ENCODE results near the gene CIAO2B. TPM values are rescaled to one million over a fixed set of nuclear protein-coding genes. Genes with fewer than 3 reads are reported as not detected.

The CIAO2B gene
- 155 and 171 TPM in 2 replicates for polyA plus RNA-seq (2011; rRNA removed)
- 79.3 and 107 TPM in 2 replicates for polyA minus RNA-seq (2011; rRNA and poly(A)+ RNA removed)

GRCh38 chr16:66934138-66934838 lies at the start of gene CIAO2B:
Gene CIAO2B (minus strand): TSS chr16:66934402. CDS start chr16:66934364, 38 bp downstream.
- CTCF ChIA-PET, result interaction anchor here (0.6 to 4.8 kb wide), 5 partner anchors 20 to 43 kb away, joined by 3 to 29 read pairs (median 4); no protein-coding TSS in a partner anchor

GRCh38 chr16:66983033-66983432 lies 48.8 kb upstream of the CIAO2B start:
- POLR2A ChIA-PET, result no interaction called here
- TF ChIP-seq, protein P1, sequence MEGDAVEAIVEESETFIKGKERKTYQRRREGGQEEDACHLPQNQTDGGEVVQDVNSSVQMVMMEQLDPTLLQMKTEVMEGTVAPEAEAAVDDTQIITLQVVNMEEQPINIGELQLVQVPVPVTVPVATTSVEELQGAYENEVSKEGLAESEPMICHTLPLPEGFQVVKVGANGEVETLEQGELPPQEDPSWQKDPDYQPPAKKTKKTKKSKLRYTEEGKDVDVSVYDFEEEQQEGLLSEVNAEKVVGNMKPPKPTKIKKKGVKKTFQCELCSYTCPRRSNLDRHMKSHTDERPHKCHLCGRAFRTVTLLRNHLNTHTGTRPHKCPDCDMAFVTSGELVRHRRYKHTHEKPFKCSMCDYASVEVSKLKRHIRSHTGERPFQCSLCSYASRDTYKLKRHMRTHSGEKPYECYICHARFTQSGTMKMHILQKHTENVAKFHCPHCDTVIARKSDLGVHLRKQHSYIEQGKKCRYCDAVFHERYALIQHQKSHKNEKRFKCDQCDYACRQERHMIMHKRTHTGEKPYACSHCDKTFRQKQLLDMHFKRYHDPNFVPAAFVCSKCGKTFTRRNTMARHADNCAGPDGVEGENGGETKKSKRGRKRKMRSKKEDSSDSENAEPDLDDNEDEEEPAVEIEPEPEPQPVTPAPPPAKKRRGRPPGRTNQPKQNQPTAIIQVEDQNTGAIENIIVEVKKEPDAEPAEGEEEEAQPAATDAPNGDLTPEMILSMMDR (IDR thresholded peaks at IDR 0.05; ENCODE audit: insufficient read depth, low read depth, low read length), result no peak
- H3K36me3 ChIP-seq (ENCODE audit: control insufficient read depth, insufficient read depth, low read length), result no peaks in the 10 kb centered on the region
- CTCF ChIA-PET, result interaction anchor here (1.0 to 1.1 kb wide), 2 partner anchors 172 to 202 kb away, joined by 3 to 4 read pairs; no protein-coding TSS in a partner anchor
- H3K27me3 ChIP-seq (ENCODE audit: control insufficient read depth, insufficient read depth, low read length), result no peaks in the 10 kb centered on the region
- no peak overlapping the region for H3K4me3 ChIP-seq (ENCODE audit: low read depth, low read length)
- DNase-seq (ENCODE audit: low read depth), result no peak

More at GRCh38 chr16:66934138-66934838, at the start of gene CIAO2B:
- POLR2A ChIA-PET, result no interaction called here
- Histone ChIP-seq H3K36me3 (ENCODE audit: control insufficient read depth, insufficient read depth, low read length) (peaks cover 18% of the 10 kb centered on the region), H3K27me3 (ENCODE audit: control insufficient read depth, insufficient read depth, low read length) (no peaks in the 10 kb centered on the region), H3K4me3 (ENCODE audit: low read depth, low read length) (peak within 1 kb of the TSS; percentile 74)
- TF ChIP-seq, protein P1 (IDR thresholded peaks at IDR 0.05; ENCODE audit: insufficient read depth, low read depth, low read length), result no peak
- no peak for DNase-seq (ENCODE audit: low read depth)

DNA sequence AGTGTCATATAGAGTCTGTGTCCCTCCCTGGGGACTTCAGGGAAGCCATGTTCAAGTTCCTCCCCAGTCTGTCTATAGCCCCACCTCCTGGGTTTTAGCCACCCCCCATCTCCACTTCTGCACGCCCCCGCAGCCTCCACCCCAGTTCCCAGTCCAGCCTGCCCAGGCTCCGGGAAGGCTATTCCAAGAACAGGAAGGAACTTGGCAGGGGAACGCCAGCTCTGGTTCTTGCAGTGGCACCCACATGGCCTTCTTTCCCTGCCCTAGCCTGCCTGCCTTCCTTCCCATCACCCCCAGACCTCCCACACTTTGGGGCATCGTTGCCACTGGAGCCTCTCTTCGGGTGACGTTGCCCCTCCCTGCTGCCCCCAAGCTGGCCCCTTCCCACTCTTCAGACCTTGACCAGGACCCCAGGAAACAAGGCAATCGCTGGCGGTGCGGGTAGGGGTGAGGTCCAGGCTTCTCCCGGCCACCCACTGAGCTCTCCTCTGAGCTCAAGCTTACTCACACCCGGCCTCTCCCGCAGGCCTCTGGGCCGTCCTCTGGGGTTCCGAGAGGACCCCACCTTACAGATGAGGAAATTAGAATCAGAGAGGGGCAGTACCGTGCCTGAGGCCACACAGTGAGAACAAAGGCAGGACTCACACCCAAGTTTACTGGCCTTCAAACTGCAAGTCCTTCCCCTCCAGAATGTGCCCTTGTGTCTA lies 45.0 kb upstream of the CIAO2B start:
- no peak for DNase-seq (ENCODE audit: low read depth)
- ChIA-PET CTCF (interaction anchor here (1.0 to 6.6 kb wide), 10 partner anchors 11 to 207 kb away, joined by 3 to 55 read pairs (median 10); partner anchors contain the start of genes B3GNT9 and CES4A), POLR2A (no interaction called here)
- no peaks in the 10 kb centered on the region for H3K27me3 ChIP-seq (ENCODE audit: control insufficient read depth, insufficient read depth, low read length)
- TF ChIP-seq, protein P1 (IDR thresholded peaks at IDR 0.05; ENCODE audit: insufficient read depth, low read depth, low read length), result no peak
- H3K4me3 ChIP-seq (ENCODE audit: low read depth, low read length), result no peak overlapping the region
- H3K36me3 ChIP-seq (ENCODE audit: control insufficient read depth, insufficient read depth, low read length), result no peaks in the 10 kb centered on the region

DNA sequence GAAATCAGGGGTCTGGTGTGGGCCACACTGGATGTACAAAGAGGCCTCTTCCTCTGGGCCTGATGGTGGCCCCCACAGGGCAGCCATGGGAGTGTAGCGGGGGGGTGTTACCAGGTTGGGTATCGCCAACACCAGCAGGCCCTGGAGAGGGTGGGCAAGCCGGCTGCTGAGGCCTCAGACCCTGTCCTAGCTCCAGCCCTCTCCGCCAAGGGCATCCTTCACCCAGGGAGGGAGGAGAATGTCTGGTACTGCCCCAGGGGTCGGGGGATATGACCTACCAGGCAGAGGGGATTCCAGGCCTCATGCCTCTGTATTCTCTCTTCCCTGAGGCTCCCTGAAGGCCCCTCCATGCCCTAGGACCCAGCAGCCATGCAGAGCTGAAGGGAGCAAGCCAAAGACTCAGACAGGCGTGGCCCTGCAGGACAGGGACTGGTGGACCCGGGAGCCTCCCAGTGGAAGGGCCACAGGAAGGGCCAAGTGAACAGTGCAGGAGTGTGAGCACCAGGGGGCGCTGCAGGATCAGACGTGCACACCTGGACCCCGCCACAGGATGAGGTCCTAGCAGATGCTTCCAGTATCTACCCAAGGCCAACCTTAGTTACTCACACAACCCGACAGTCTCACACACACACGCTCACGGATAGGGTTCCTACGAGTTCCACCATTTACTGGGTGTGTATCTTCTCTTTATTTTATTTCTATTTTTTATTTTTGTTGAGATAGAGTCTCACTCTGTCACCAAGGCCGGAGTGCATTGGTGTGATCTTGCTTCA lies 43.3 kb upstream of the CIAO2B start:
- ChIA-PET CTCF (interaction anchor here (0.6 to 6.6 kb wide), 19 partner anchors 8 to 430 kb away, joined by 3 to 55 read pairs (median 4); partner anchors contain the start of genes B3GNT9, CES3 and CES4A), POLR2A (no interaction called here)
- no peak overlapping the region for H3K4me3 ChIP-seq (ENCODE audit: low read depth, low read length)
- no peaks in the 10 kb centered on the region for H3K36me3 ChIP-seq (ENCODE audit: control insufficient read depth, insufficient read depth, low read length)
- DNase-seq (ENCODE audit: low read depth), result no peak
- TF ChIP-seq, protein P1 (IDR thresholded peaks at IDR 0.05; ENCODE audit: insufficient read depth, low read depth, low read length), result peak; percentile 92
- H3K27me3 ChIP-seq (ENCODE audit: control insufficient read depth, insufficient read depth, low read length), result no peaks in the 10 kb centered on the region
